Upper lobe of right lung (tissue), 1 donor: Measurements from ENCODE around the gene PRODH. TPM values are rescaled to one million over a fixed set of nuclear protein-coding genes. Genes with fewer than 3 reads are reported as not detected.
"Not testable (repeated sequence)": the region's sequence is repeated elsewhere in the genome, so short reads cannot be mapped to it uniquely, and the experiment has no call there.

Source experiments
- ATAC-seq: fragments of 200-7000 bp; cut with Tn5 transposase; one replicate; pipeline ENCODE4 v1.9.1; 2020; ENCODE audit warnings: mild to moderate bottlenecking, moderate library complexity
- DNase-seq: peaks from one replicate; pipeline ENCODE4 v3.0.0-alpha.2; 2020
- H3K27ac ChIP-seq: fragments of 200-600 bp; one replicate; pipeline ENCODE4 v1.8.0; 2022
- H3K27me3 ChIP-seq: fragments of 200-600 bp; one replicate; pipeline ENCODE4 v1.8.0; 2022; ENCODE audit warnings: mild to moderate bottlenecking
- H3K36me3 ChIP-seq: fragments of 200-600 bp; one replicate; pipeline ENCODE4 v1.8.0; 2022
- H3K4me1 ChIP-seq: fragments of 200-600 bp; one replicate; pipeline ENCODE4 v1.8.0; 2022
- H3K4me3 ChIP-seq: fragments of 200-600 bp; one replicate; pipeline ENCODE4 v1.8.0; 2022; ENCODE audit warnings: mild to moderate bottlenecking
- H3K9me3 ChIP-seq: fragments of 200-600 bp; one replicate; pipeline ENCODE4 v1.8.0; 2022
- intact Hi-C: fragments of 100-400 bp; cut with DNase I; formaldehyde crosslinking; loops from one replicate; pipeline ENCODE4 v1.11.0; 2022
- total RNA-seq: library from RNA; stranded (reverse); fragmentation: NEBNext Ultra II Directional; extraction: Animal tissue kit (Norgen Biotek cat#: 25700); gene quantifications from one replicate; pipeline ENCODE4 v1.2.1, GENCODE V29; 2021
- TF ChIP-seq, protein P1 (sequence below): fragments of 200-600 bp; IDR thresholded peaks from one replicate; pipeline ENCODE4 v1.8.0; 2022; ENCODE audit warnings: antibody characterized with exemption
- donor health status: DM: no; HTN: yes; CAD: no; lungs with severe emphysema.

Gene PRODH
- total RNA-seq, 1 donor from 2014 or later: 60.9 TPM

DNA sequence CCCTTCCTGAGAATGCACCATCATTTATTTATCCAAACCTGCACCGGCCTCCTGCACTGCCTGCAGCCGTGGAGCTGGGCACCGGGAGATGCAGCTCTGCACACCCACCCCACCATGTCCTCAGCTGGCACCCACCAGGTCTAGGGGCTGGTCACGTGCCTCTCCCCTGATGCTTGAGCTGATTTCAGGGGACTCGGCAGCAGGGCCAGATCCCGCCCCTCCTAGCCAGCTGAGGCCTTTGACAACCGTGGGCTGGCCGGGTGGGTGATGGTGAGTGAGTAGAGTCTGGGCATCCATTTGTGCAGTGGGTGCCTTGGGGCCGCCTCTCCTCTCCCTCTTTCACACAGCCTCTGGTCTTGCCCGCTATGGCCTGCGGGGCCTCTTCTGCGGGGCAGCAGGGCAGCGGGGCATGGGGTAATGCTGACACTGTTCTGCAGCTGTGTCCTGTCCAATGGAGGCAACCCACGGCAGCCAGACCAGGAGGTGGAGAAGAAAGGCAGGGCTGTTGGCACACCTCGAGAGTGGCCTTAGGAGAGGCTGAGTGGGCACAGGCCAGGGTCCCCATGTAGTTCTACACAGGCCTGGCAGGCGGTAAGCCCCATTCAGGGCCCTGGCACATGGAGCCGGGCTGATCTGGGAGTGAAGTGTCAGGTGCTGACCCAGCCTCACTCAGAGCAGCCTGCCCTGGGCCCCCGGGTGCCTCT, 38.5 kb upstream of the PRODH start:
- Histone ChIP-seq H3K9me3 (no peaks in the 10 kb centered on the region), H3K27me3 (peaks cover 3% of the 10 kb centered on the region), H3K36me3 (no peaks in the 10 kb centered on the region), H3K4me1 (peaks cover 7% of the 10 kb centered on the region), H3K27ac (no peak overlapping the region), H3K4me3 (no peak overlapping the region)
- TF ChIP-seq, protein P1, sequence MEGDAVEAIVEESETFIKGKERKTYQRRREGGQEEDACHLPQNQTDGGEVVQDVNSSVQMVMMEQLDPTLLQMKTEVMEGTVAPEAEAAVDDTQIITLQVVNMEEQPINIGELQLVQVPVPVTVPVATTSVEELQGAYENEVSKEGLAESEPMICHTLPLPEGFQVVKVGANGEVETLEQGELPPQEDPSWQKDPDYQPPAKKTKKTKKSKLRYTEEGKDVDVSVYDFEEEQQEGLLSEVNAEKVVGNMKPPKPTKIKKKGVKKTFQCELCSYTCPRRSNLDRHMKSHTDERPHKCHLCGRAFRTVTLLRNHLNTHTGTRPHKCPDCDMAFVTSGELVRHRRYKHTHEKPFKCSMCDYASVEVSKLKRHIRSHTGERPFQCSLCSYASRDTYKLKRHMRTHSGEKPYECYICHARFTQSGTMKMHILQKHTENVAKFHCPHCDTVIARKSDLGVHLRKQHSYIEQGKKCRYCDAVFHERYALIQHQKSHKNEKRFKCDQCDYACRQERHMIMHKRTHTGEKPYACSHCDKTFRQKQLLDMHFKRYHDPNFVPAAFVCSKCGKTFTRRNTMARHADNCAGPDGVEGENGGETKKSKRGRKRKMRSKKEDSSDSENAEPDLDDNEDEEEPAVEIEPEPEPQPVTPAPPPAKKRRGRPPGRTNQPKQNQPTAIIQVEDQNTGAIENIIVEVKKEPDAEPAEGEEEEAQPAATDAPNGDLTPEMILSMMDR: no peak
- intact Hi-C loops: no loop called here
- DNase-seq (no peak), ATAC-seq (no peak)

DNA sequence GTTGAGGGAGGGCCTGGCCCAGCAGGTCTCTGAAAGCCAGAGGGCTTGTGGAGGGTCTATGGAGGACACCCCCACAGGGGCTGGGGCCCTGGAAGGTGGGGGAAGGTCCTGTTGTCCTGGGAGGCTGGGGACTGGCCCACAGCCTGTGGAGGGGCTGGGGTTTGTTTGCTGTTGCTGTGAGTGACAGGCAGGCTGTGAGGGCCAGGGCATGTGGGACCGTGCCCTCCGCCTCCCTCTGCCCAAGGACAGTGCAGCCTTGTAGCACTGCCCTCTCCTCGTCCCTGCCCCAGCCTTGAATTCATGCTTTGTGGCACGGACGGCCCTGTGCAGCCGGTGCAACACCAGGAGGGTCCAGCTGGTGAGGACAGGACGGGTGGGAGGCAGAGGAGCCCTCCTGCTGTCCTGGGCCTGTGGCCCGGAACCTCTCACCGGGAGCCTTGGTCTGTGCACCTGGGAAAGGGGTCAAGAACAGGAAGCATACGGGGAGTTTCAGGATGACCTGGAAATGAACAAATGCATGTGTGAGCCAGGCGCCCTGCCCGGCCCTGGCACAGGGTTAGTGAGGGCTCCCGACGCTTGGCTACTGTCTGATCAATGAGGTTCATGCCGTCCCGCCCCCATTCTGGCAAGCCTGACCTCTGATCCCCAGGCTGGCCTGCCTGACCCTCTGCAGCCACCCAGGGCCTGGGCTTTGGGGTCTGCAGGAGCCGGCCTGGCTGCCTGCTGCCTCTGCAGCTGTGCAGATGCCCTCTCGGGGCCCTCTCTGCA, 37.4 kb upstream of the PRODH start:
- Histone ChIP-seq H3K9me3 (no peaks in the 10 kb centered on the region), H3K27me3 (peaks cover 9% of the 10 kb centered on the region), H3K36me3 (no peaks in the 10 kb centered on the region), H3K27ac (no peak overlapping the region), H3K4me3 (no peak overlapping the region), H3K4me1 (peaks cover 7% of the 10 kb centered on the region)
- TF ChIP-seq, protein P1: no peak
- DNase-seq (no peak), ATAC-seq (no peak)
- intact Hi-C loops: no loop called here

DNA sequence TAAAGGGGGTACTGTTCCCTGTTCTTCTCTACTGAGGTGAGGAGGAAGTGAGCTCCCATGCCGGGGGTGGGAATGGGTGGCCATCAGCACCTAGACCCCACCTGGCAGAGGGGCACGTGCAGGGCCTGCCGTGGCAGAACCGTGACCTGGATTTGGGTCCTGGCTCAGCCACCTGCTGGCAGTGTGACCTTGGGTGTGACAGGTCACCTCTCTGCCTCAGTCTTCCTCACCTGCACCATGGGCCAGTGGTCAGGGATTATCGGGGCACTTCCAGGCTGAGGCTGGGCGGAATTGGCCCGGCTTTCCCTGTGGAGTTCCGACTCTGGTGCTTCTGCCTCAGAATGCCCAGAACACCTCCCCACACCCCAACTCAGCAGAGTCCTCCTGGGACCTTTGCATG, 36.5 kb upstream of the PRODH start:
- H3K9me3 ChIP-seq, H3K27ac ChIP-seq, H3K36me3 ChIP-seq, H3K4me1 ChIP-seq, intact Hi-C loops, ATAC-seq, H3K27me3 ChIP-seq, H3K4me3 ChIP-seq, DNase-seq: not testable (repeated sequence)

GRCh38 chr22:18972029-18972428, 35.9 kb upstream of the PRODH start:
- H3K27me3 ChIP-seq, H3K4me1 ChIP-seq, H3K36me3 ChIP-seq, ATAC-seq, H3K9me3 ChIP-seq, intact Hi-C loops, H3K27ac ChIP-seq, DNase-seq, H3K4me3 ChIP-seq: not testable (repeated sequence)

- DNase-seq (peak; percentile 61), ATAC-seq (no peak)
- no peak overlapping the region for H3K4me3 ChIP-seq
Measured at GRCh38 chr22:18971321-18971751, 35.2 kb upstream of the PRODH start.

DNA sequence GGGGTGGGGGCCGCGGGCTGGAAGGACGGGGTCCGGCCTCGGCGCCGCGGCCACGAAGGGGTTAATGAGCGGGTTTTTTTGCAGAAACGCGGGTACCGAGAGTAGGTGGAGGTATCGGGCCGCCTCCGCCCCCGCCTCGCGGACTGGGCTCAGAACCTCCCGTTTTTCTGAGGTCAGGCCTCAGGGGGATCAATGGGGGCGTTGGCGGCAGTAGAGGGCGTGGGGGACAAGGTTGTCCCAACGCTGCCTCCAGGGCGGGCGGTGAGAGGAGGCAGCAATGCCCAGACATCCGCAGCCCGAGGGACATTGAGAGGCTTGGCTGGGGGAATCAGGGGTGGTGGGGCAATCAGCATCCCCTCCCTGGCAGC, 34.8 kb upstream of the PRODH start:
- ATAC-seq (no peak), DNase-seq (no peak)
- H3K27ac ChIP-seq: no peak overlapping the region
- intact Hi-C loops: no loop called here
- H3K4me1 ChIP-seq: peaks cover 7% of the 10 kb centered on the region
- H3K27me3 ChIP-seq: peaks cover 9% of the 10 kb centered on the region
- H3K36me3 ChIP-seq: no peaks in the 10 kb centered on the region
- no peaks in the 10 kb centered on the region for H3K9me3 ChIP-seq
- peak overlapping the region; percentile 49 for H3K4me3 ChIP-seq
- TF ChIP-seq, protein P1: no peak

More at GRCh38 chr22:18971321-18971751, 35.2 kb upstream of the PRODH start:
- H3K27ac ChIP-seq: no peak overlapping the region
- H3K9me3 ChIP-seq: no peaks in the 10 kb centered on the region
- peaks cover 7% of the 10 kb centered on the region for H3K4me1 ChIP-seq
- H3K27me3 ChIP-seq: peaks cover 9% of the 10 kb centered on the region
- no peaks in the 10 kb centered on the region for H3K36me3 ChIP-seq
- TF ChIP-seq, protein P1: no peak
- intact Hi-C loops: no loop called here
